Activated CD8-positive, alpha-beta memory T cell treated with anti-CD3 and anti-CD28 coated beads, Interleukin-2, amount 50 U/mL, for 24 hours (primary cell): ENCODE results near the gene UBE2B.
"Not testable (repeated sequence)": the region's sequence is repeated elsewhere in the genome, so short reads cannot be mapped to it uniquely, and the experiment has no call there.

Source experiments
- DNase-seq: peaks from one replicate; pipeline ENCODE4 v3.0.0-alpha.2; 2020; ENCODE audit errors: extremely low read depth

The UBE2B gene

DNA sequence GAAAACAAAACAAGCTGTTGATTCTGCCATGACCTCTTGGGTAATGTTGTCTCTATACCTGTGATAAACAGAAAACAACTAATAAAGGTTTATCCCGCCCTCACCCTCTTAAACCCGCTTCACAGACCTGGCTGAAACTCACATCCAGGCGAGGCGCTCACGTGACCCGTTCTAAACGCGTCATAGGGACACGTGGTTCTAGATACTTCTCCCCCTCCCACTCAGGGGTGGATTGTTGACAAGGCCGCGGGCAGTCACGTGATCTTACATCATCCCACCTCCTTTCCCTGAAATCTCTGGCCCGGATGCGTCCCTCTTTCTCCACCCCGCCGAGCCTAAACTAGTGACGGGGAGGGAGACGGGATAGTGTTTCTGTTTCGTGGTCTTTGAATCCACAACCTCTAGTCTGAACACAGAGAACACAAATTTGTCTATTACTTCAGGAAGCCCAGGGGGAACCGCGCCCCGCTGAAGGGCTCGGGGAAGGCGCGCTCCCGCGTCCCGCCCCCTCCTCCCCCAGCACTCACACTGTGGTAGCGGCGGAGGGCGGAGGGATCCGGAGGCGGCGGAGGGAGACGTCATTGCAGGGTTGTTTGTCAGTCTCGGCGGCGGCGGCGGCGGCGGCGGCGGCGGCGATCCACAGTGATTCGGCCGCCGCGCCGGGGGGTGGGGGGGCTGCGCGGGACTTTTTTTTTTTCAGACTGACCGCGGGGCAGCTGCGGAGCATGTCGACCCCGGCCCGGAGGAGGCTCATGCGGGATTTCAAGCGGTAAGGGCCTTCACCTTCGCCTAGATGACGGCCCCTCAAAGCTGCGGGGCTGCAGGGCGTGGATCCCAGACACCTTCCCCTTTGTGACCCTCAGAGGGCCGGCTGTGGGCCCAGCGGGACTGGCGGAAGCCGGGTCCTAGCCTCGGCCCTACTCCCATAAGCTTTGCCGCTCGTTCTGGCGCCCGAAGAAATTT, at the start of gene UBE2B:
TSS of gene UBE2B (plus strand) at position 699 of the 963 bp plus-strand sequence. CDS start at position 726, 27 bp downstream.
- DNase-seq, result peak; percentile 94

- DNase-seq, result no peak
Measured at GRCh38 chr5:134327327-134327726, 44.0 kb upstream of the UBE2B start.

GRCh38 chr5:134328619-134329018, 42.8 kb upstream of the UBE2B start:
- no peak for DNase-seq

GRCh38 chr5:134336833-134337232, 34.5 kb upstream of the UBE2B start:
- not testable (repeated sequence) for DNase-seq

GRCh38 chr5:134343500-134343899, 27.9 kb upstream of the UBE2B start:
- not testable (repeated sequence) for DNase-seq

GRCh38 chr5:134345476-134345875, 25.9 kb upstream of the UBE2B start:
- DNase-seq, result not testable (repeated sequence)

DNA sequence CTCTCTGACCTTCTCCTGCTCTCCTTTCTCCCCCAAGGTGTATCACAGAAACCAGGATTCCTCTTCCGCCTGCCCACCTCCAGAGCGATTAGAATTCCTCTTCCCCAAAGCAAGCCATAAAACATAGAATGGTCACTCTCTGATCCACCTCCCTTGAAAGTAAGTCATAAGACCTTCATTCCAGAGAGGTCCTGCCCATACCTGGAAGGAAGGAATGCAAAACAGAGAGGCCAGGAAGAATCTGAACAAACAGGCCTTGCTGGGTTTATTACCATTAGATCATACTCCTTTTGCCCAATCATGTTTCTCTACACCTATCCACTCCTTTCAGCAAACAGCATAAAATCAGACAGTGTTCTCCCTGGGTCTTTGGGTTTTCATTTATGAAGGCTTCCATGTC, 25.4 kb upstream of the UBE2B start:
- no peak for DNase-seq

DNA sequence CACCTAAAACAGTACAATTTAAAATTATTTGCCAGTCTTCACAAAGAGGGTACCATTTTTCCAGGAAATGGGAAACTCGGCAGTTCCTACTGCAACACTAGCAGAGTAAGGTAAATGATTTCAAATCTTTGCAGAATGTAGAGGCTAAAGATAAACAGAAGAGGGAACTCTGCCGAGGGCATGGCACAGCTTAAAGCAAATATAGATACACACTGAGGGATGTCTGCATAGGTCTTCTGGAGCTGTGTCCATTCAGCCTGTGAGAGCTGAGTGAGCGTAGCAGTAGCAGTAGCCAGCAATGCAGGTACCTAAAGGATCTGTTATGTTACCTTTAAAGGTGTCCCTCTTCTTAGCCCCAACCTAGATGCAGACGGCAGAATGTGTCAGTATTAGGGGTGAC, 21.9 kb upstream of the UBE2B start:
- DNase-seq, result no peak

DNA sequence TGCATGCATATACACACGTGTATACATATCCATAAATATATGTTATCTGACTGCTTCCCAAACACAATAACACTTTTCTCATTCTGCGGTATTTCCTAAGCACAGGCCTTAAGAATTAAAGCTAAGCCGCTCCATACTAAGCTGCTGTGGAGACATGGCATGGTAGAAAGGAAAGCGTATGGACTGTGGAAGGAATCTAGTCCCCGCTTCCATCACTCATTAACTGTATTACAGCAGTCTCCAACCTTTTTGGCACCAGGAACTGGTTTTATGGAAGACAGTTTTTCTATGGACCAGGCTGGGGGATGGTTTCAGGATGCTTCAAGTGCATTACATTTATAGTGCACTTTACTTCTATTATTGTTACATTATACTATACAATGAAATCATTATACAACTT, 15.7 kb upstream of the UBE2B start:
- no peak for DNase-seq

DNA sequence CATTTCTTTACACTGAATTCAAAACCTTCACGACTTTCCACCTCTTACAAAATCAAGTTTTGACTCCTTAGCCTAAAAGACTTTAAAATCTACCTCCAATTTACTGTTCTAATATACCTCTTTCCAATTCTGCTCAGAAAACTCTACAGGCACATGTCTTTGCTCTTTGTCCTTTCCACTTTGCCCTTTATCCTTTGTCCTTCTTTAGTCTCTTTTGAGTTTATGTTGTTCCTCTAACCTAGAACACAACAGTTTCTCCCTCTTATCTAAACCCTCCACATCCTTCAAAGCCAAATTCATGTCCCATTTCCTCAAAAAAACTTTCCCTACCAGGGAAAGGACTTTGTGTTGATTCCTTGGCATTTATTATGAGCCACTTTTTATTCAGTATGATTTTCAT, 5.8 kb upstream of the UBE2B start:
- DNase-seq, result no peak

- no peak for DNase-seq
Measured at GRCh38 chr5:134370311-134370870, 978 bp upstream of the UBE2B start.

DNA sequence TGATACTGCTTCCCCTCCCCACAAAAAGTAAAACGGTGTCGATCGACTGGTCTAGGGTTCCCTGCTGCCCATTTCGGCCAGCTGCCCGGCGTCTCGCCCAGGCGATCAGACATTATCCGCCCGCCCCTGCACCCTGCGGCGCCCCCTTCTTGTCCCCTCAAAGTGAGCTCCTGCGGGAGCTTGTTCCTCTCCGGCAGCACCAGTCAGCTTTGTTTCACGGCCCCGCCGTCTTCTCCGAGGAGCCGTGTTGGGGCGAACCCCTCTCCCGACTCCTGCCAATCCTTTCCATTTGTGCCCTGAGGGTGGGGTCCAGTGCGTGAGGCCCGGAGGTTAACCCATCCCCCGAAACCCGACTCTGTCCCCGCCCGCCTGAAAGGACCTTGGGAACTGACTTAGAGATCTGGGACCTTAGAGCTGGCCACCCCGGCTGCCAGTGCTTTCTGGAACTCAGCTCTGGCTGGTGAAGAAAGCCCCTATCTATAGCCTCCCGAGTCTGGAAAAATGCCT, 518 bp downstream of the UBE2B start:
- peak; percentile 6 for DNase-seq

- not testable (repeated sequence) for DNase-seq
Measured at GRCh38 chr5:134373633-134374032, 2.3 kb downstream of the UBE2B start.

DNA sequence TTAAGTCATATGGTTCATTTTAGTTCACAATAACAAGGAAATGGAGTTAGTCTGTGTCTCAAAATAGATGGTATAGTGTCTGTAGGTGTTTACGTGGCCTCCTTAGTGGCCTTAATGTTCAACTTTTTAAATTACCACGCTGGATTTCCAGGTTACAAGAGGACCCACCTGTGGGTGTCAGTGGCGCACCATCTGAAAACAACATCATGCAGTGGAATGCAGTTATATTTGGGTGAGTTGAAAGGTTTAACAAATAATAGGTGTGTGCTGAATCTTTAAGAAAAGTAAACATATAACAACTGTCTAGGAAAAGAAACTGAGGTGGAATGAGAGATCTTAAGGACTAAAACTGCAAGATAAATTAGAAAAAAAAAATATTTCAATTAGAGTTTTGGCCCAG, 2.9 kb downstream of the UBE2B start:
- DNase-seq, result no peak

DNA sequence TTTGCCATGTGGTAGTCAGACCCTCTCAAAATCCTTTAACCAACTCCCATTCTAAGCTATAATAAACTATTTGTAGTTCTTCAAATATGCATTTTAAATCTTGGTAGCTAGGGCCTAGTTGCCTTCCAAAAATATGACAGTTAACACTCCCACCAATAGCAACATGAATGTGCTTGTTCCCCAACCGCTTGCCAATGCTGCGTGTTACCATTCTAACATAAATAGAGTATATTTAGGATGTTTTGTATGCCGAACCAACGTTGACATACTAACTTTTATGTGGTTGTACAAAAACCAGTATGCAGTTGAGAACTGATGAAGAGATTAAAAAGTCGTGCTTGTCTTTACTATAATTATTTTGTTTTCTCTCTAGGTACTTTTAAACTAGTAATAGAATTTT, 9.0 kb downstream of the UBE2B start:
- no peak for DNase-seq

DNA sequence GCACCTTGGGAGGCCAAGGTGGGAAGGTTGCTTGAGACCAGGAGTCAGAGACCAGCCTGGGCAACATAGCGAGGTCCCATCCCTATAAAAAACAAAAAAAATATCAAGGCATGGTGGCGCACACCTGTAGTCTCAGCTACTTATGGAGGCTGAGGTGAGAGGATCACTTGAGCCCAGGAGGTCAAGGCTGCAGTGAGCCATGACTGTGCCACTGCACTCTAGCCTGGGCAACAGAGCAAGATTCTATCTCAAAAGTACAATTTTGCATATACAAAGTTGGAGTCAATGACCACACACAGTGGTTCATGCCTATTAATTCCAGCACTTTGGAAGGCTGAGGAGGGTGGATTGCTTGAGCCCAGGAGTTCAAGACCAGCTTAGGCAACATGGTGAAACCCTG, 10.8 kb downstream of the UBE2B start:
- not testable (repeated sequence) for DNase-seq

- no peak for DNase-seq
Measured at GRCh38 chr5:134383980-134384697, 12.8 kb downstream of the UBE2B start.

DNA sequence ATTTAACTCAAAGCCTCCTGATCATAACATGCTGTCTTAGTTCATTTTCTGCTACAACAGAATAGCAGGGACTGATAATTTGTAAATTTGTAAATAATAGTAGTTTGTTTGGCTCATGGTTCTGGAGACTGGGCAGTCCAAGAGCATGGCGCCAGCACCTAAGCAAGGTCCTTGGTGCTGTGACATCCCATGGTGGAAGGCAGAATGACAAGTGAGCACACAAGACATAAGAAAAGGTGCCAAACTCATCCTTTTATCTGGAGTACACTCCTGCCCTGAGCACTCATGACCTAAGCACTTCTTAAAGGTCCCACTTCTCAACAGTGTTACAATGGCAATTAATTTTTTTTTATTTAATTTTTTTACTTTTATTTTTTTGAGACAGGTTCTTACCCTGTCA, 16.1 kb downstream of the UBE2B start:
- no peak for DNase-seq

DNA sequence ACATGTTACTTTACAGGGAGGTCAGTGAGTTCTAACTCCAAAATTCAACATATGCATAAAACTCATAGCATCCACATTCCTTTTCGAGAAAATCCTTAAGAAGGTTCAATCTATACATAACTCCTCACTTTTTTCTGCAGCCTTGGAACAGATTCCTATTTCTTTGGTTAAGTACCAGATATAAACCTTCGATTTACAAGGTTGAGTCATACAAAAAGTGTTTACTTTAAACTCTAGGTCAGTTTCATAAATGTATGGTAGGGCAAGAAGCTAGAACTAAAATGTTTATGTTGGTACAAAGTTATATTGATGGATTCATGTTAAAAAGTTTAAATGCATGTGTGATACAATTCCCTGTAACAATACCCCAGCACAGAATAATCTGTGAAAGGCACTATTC, 20.9 kb downstream of the UBE2B start:
- DNase-seq, result no peak

GRCh38 chr5:134394932-134395331, 23.6 kb downstream of the UBE2B start:
- no peak for DNase-seq

- no peak for DNase-seq
Measured at GRCh38 chr5:134396274-134396673, 24.9 kb downstream of the UBE2B start.

DNA sequence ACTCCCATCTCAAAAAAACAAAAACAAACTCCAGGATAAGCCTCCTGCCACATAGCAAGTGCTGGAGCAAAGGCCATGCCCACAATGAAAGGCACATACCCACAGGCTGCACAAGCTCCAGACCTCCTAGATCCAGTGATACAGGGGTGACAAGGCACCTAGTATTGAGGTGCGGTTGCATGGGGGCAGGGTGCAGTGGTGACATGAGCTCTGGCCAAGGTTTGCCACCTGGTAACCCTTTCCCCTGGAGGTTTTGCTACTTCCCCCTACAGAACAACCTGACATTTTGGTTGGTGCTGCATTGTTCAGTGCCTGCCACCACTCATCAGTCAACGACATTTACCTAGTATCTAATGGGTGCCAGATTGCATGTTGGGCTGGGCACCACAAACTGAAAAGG, 25.8 kb downstream of the UBE2B start:
- no peak for DNase-seq
